Endothelial cell of umbilical vein (primary cell): Measurements from ENCODE around the gene SAMD11. TPM values are rescaled to one million over a fixed set of nuclear protein-coding genes. Genes with fewer than 3 reads are reported as not detected.

ENCODE experiments used
- BruUV-seq: library from RNA; stranded (reverse); fragments of 400-500 nt; replicated peaks from 2 replicates; lab custom pipeline; 2021; lab: Mats Ljungman, UMichigan
- CTCF ChIA-PET: fragments of 300-600, 350-600 bp; sonication (Branson Sonifier 250); formaldehyde crosslinking; loops from one replicate; lab custom pipeline; 2021; ENCODE audit warnings: antibody characterized with exemption, inconsistent platforms; lab: Charles Lee
- POLR2A ChIA-PET: fragments of 300-600, 350-600 bp; sonication (Branson Sonifier 250); formaldehyde crosslinking; loops from one replicate; lab custom pipeline; 2021; ENCODE audit warnings: antibody characterized with exemption, inconsistent platforms; lab: Charles Lee
- DNase-seq: peaks from one replicate; pipeline ENCODE4 v3.0.0-alpha.2; 2011; ENCODE audit warnings: low read depth, low spot score
- FAIRE-seq: peaks from 2 replicates; lab custom pipeline; 2011; peaks lifted over from hg19 to GRCh38; lab: Jason Lieb, UNC
- H2AFZ ChIP-seq: 2 replicates; pipeline ENCODE4 v1.6.0; 2012; ENCODE audit warnings: low read depth, low read length, control low read depth, inconsistent platforms
- H3K27ac ChIP-seq: 2 replicates; pipeline ENCODE4 v1.5.1; 2011; ENCODE audit warnings: low read depth, mild to moderate bottlenecking, control low read depth, low read length, moderate library complexity; ENCODE audit not compliant: insufficient read depth
- H3K27me3 ChIP-seq, 2 experiments: 2 replicates each; pipeline versions ENCODE4 v1.6.0 to v1.6.1; 2011; ENCODE audit warnings: low read length in 2 of 2, mixed read lengths in 1 of 2; ENCODE audit not compliant: control insufficient read depth in 2 of 2, insufficient read depth in 2 of 2
- H3K36me3 ChIP-seq, 2 experiments: 2 replicates in 1 of 2; 3 replicates in 1 of 2; pipeline ENCODE4 v1.5.1; 2011; ENCODE audit warnings: low read length in 2 of 2, mild to moderate bottlenecking in 1 of 2, moderate library complexity in 1 of 2; ENCODE audit not compliant: control insufficient read depth in 2 of 2, insufficient read depth in 2 of 2; ENCODE audit errors: extremely low read depth in 1 of 2
- H3K4me1 ChIP-seq: 3 replicates; pipeline ENCODE4 v1.5.1; 2011; ENCODE audit warnings: mild to moderate bottlenecking, low read length; ENCODE audit not compliant: control insufficient read depth, insufficient read depth; ENCODE audit errors: extremely low read depth
- H3K4me2 ChIP-seq: 2 replicates; pipeline ENCODE4 v1.6.1; 2011; ENCODE audit warnings: low read length, control low read depth, mixed read lengths; ENCODE audit not compliant: insufficient read depth
- H3K4me3 ChIP-seq, 3 experiments: fragments of 200-600 bp in 1 of 3; sonication (generic), shearing (Covaris generic) in 1 of 3; replicated peaks in 1 of 3; 2 replicates each; pipeline ENCODE4 v1.5.1; 2011 to 2016; ENCODE audit warnings: control low read depth in 3 of 3, low read length in 3 of 3, mild to moderate bottlenecking in 2 of 3, inconsistent platforms in 1 of 3, low read depth in 1 of 3, moderate library complexity in 1 of 3; ENCODE audit not compliant: insufficient read depth in 1 of 3
- H3K79me2 ChIP-seq: 2 replicates; pipeline ENCODE4 v1.6.0; 2012; ENCODE audit warnings: low read length, inconsistent platforms; ENCODE audit not compliant: control insufficient read depth, insufficient read depth
- H3K9ac ChIP-seq: replicated peaks from 2 replicates; pipeline ENCODE3; 2011; ENCODE audit warnings: low read length, control low read depth; ENCODE audit not compliant: insufficient read depth; ENCODE audit errors: extremely low read depth
- H3K9me1 ChIP-seq: replicated peaks from 3 replicates; pipeline ENCODE4 v1.6.0; 2011; ENCODE audit warnings: mild to moderate bottlenecking, low read length; ENCODE audit not compliant: control insufficient read depth, insufficient read depth; ENCODE audit errors: extremely low read depth
- H3K9me3 ChIP-seq: replicated peaks from 2 replicates; pipeline ENCODE4 v1.5.1; 2012; ENCODE audit warnings: low read length, inconsistent platforms; ENCODE audit not compliant: control insufficient read depth, insufficient read depth
- H4K20me1 ChIP-seq: replicated peaks from 2 replicates; pipeline ENCODE3; 2011; ENCODE audit warnings: mild to moderate bottlenecking, low read length; ENCODE audit not compliant: control insufficient read depth, insufficient read depth; ENCODE audit errors: extremely low read depth
- EZH2 ChIP-seq: IDR thresholded peaks from 2 replicates; pipeline ENCODE4 v1.6.1; 2012; ENCODE audit warnings: borderline replicate concordance, low read depth, mild to moderate bottlenecking, moderate library complexity, low read length, inconsistent platforms; ENCODE audit not compliant: severe bottlenecking
- FOS ChIP-seq: IDR thresholded peaks from 2 replicates; pipeline ENCODE4 v1.6.1; 2011; ENCODE audit warnings: mild to moderate bottlenecking, low read length, moderate library complexity, borderline replicate concordance; ENCODE audit not compliant: insufficient read depth
- GATA2 ChIP-seq: IDR thresholded peaks from 2 replicates; pipeline ENCODE4 v1.7.0; 2011; ENCODE audit warnings: low read depth, mild to moderate bottlenecking, moderate library complexity, mixed read lengths, low read length; ENCODE audit not compliant: insufficient read length, insufficient read depth
- JUN ChIP-seq: IDR thresholded peaks from 2 replicates; pipeline ENCODE4 v1.6.1; 2011; ENCODE audit warnings: borderline replicate concordance, low read depth; ENCODE audit not compliant: insufficient read length, insufficient read depth
- MYC ChIP-seq: IDR thresholded peaks from one replicate; pipeline ENCODE4 v1.6.1; 2011; ENCODE audit warnings: mild to moderate bottlenecking, low read depth, low read length
- POLR2A ChIP-seq: IDR thresholded peaks from 2 replicates; pipeline ENCODE4 v1.6.1; 2012; ENCODE audit warnings: low read depth, mild to moderate bottlenecking, control low read depth, low read length
- POLR2AphosphoS5 ChIP-seq: IDR thresholded peaks from 2 replicates; pipeline ENCODE4 v1.6.1; 2012; ENCODE audit warnings: low read depth, mild to moderate bottlenecking, control low read depth, low read length, moderate library complexity; ENCODE audit not compliant: insufficient read depth
- dilution Hi-C: fragments of 300-500 bp; cut with MboI; formaldehyde crosslinking; loops from one replicate; pipeline ENCODE4 v1.15.0; 2019; ENCODE audit warnings: low sequenced_read_pairs; ENCODE audit not compliant: extremely low pct_ligation_motif_present
- intact Hi-C: fragments of 100-400 bp; cut with micrococcal nuclease; formaldehyde crosslinking; loops from one replicate; pipeline ENCODE4 v1.10.0; 2022
- polyA plus RNA-seq, 4 experiments: library from polyadenylated mRNA; depleted of rRNA in 3 of 4; stranded (reverse) in 3 of 4; unstranded in 1 of 4; fragments of >200 nt; gene quantifications; 2 replicates each; pipeline versions ENCODE4 v1.2.1 to v1.2.3, GENCODE V29; 2011 to 2012; ENCODE audit warnings: missing spikeins in 1 of 4
- total RNA-seq: library from RNA; stranded (reverse); gene quantifications from 2 replicates; pipeline ENCODE4 v1.2.3, GENCODE V29; 2021
- TF ChIP-seq, protein P1 (sequence below), 2 donors: IDR thresholded peaks; 1 replicate in 1 of 2; 2 replicates in 1 of 2; pipeline ENCODE4 v1.5.1; 2011; ENCODE audit warnings: low read length in 2 of 2, mild to moderate bottlenecking in 2 of 2, moderate library complexity in 2 of 2, control low read depth in 1 of 2, inconsistent platforms in 1 of 2, low read depth in 1 of 2; ENCODE audit not compliant: insufficient read depth in 1 of 2; ENCODE audit errors: extremely low read depth in 1 of 2
- TF ChIP-seq, protein P2 (sequence below): IDR thresholded peaks from 2 replicates; pipeline ENCODE4 v1.6.1; 2011; ENCODE audit not compliant: insufficient read depth, insufficient read length

The SAMD11 gene
- total and polyA plus RNA-seq, 2 donors (not counting 3 experiments of a cell fraction or from before 2014, with no cell fraction given) = not detected

DNA sequence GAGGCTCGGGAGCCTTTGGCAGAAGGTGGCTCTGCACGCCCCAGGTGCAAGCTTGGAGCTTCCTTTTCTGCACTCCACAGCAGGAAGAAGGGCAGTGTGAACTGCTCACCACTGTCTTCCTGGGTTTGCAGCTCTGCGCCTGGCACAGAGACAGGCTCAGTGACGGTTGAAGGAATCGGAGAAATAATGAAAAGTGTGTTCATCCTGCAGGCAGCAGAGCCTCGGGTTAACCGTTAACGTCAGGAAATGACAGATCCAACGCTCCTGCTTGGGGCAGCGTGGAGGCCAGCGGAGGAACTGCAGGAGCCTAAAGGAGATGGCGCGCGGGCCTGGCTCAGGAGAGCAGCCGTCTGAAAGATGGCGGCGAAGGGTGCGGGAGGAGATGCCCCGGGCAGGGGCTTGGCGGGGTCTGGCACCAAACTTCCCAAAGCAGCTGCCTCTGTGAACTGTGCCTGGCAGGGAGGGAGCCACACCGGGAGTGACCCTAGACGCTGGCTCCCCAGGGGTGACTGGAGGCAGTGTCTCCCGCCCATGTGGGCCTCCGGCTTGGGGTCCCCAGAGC is 10.9 kb upstream of the SAMD11 start:
- ChIA-PET POLR2A (no interaction called here), CTCF (interaction anchor here (0.7 to 1.7 kb wide), 4 partner anchors 8 to 151 kb away, joined by 3 to 4 read pairs (median 4); no protein-coding TSS in a partner anchor)
- intact Hi-C loops (no loop called here), dilution Hi-C loops (no loop called here)
- H4K20me1 ChIP-seq = no peaks in the 10 kb centered on the region
- no peak for FAIRE-seq
- DNase-seq = no peak
- no peak overlapping the region for H3K27ac ChIP-seq
- H3K9me1 ChIP-seq = no peaks in the 10 kb centered on the region
- no peaks in the 10 kb centered on the region for H3K79me2 ChIP-seq
- no peaks in the 10 kb centered on the region for H3K36me3 ChIP-seq
- no peak overlapping the region for H2AFZ ChIP-seq
- TF ChIP-seq, protein P1, sequence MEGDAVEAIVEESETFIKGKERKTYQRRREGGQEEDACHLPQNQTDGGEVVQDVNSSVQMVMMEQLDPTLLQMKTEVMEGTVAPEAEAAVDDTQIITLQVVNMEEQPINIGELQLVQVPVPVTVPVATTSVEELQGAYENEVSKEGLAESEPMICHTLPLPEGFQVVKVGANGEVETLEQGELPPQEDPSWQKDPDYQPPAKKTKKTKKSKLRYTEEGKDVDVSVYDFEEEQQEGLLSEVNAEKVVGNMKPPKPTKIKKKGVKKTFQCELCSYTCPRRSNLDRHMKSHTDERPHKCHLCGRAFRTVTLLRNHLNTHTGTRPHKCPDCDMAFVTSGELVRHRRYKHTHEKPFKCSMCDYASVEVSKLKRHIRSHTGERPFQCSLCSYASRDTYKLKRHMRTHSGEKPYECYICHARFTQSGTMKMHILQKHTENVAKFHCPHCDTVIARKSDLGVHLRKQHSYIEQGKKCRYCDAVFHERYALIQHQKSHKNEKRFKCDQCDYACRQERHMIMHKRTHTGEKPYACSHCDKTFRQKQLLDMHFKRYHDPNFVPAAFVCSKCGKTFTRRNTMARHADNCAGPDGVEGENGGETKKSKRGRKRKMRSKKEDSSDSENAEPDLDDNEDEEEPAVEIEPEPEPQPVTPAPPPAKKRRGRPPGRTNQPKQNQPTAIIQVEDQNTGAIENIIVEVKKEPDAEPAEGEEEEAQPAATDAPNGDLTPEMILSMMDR (IDR thresholded peaks at IDR 0.05; ENCODE audit: extremely low read depth in 1 of 2, insufficient read depth in 1 of 2, low read depth in 1 of 2, low read length in 2 of 2) = peak in 1 of 2 donors; percentile 4
- no peak for TF ChIP-seq POLR2A
- TF ChIP-seq JUN = no peak
- no peak overlapping the region for H3K4me3 ChIP-seq
- no peaks in the 10 kb centered on the region for H3K9me3 ChIP-seq
- no peak overlapping the region for H3K4me2 ChIP-seq
- BruUV-seq = no TSS peak
- peaks cover 3 to 10% of the 10 kb centered on the region in 2 experiments for H3K27me3 ChIP-seq
- no peak overlapping the region for H3K9ac ChIP-seq
- no peaks in the 10 kb centered on the region for H3K4me1 ChIP-seq

DNA sequence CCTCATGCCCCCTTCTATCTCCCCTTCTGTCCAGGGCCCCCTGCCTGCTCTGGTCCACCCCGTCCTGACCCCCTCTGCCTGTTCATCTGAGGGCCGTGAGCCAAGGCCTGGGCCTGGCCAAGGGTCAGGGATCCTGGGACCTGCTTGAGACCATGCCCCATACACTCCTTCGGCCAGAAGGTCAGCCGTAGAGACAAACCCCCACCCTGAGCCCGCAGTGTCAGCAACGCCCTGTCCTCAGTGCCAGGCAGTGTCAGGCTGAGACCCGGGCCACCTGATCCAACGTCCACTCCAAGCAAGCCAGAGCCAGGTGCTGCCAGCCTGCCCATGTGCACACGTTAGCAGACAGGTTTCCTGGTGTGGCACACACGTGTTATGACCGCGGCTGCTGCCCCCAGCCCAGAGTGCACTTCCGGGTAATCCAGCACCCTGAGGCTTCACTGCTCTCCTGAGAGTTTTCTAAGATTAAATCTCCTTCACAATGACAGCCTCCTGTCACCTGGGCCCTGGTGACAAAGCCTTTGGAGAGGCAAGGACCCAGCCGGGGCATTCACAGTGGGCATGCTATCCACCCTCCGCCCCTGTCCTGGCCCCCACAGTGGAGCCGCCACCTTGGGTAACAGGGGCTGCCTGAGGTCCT is 10.1 kb upstream of the SAMD11 start:
- FAIRE-seq (no peak), DNase-seq (no peak)
- Histone ChIP-seq H3K4me1 (no peaks in the 10 kb centered on the region), H3K9me1 (no peaks in the 10 kb centered on the region), H3K27ac (no peak overlapping the region), H4K20me1 (no peaks in the 10 kb centered on the region), H3K4me2 (no peak overlapping the region), H3K9me3 (no peaks in the 10 kb centered on the region), H3K79me2 (no peaks in the 10 kb centered on the region), H2AFZ (no peak overlapping the region), H3K9ac (no peak overlapping the region), H3K27me3 (peaks cover 3 to 10% of the 10 kb centered on the region in 2 experiments), H3K4me3 (no peak overlapping the region), H3K36me3 (no peaks in the 10 kb centered on the region)
- ChIA-PET POLR2A (no interaction called here), CTCF (interaction anchor here (1.1 kb wide), 1 partner anchor 9 kb away, joined by 4 read pairs; no protein-coding TSS in a partner anchor)
- dilution Hi-C loops (no loop called here), intact Hi-C loops (no loop called here)
- no TSS peak for BruUV-seq
- TF ChIP-seq MYC = no peak
- TF ChIP-seq EZH2 = no peak
- TF ChIP-seq, protein P1 (IDR thresholded peaks at IDR 0.05; ENCODE audit: extremely low read depth in 1 of 2, insufficient read depth in 1 of 2, low read depth in 1 of 2, low read length in 2 of 2) = no peak
- TF ChIP-seq POLR2AphosphoS5 = no peak
- no peak for TF ChIP-seq POLR2A
- TF ChIP-seq, protein P2, sequence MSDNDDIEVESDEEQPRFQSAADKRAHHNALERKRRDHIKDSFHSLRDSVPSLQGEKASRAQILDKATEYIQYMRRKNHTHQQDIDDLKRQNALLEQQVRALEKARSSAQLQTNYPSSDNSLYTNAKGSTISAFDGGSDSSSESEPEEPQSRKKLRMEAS = no peak
- no peak for TF ChIP-seq JUN
- no peak for TF ChIP-seq GATA2
- no peak for TF ChIP-seq FOS
